ENCODE measurements around the gene RNF32. TPM values are rescaled to one million over a fixed set of nuclear protein-coding genes. Genes with fewer than 3 reads are reported as not detected.
A peak's percentile ranks its signal among the peaks of the same experiment; 100 is the strongest.

The RNF32 gene
- 1 to 10 TPM; 1.1 to 5.1 (median 1.4) TPM for polyA plus RNA-seq
- long read RNA-seq, donor 1, partial matches to known transcripts, result 8 of 8 reads
- long read RNA-seq, donor 1, other reads (novel, unspliced or antisense), result 0 of 8 reads
- long read RNA-seq, donor 2, result 0 reads
- long read RNA-seq, donor 3, result 0 reads
- long read RNA-seq, donor 4, result 0 reads
- long read RNA-seq, donor 5, result 0 reads
- long read RNA-seq, donor 6, result 0 reads
- long read RNA-seq, donor 7, result 0 reads
- long read RNA-seq, donor 8, result 0 reads
- long read RNA-seq, donor 9, result 0 reads
- long read RNA-seq, donor 10, result 0 reads

DNA sequence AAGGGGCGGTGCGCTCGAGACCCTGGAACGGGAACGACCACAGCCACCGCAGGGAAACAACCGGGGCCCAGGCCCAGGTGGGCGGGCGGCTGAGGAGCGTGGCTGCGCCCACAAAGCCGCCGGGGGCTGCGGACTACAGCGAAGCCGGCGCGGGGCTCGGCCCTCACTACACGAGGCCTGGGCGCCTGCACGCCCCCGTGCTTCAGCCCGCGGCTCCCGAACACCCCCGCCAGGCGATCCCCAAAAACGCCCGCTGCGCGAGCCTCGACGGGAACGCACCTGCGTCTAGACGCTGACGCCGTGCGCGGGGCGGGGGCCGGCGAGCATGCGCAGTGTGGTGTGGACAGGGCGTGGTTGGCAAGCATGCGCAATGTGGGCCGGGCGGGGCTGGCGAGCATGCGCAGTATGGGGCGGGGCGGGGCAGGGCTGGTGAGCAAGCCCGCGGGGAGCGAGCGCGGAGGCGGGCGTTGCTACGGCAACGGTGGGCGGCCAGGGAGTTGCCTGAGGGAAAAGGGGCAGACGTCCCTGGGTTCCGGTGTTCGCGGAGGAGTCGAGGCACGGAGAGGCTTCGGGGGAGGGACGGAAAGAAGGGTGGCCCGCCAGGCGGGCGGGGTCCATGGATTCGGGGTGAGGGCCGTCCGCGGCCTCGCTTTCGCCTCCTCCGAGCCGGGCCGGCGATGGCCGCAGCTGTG is at the start of gene RNF32:
Gene RNF32 (plus strand): TSS at position 518 of the 692 bp plus-strand sequence. CDS start 3,104 bp downstream, outside the sequence.
- no peaks in the 10 kb centered on the region for H3K27me3 ChIP-seq (ENCODE audit: control insufficient read depth in 3 of 3, insufficient read depth in 3 of 3, low read length in 3 of 3)
- peak; percentile 92 to 99 for DNase-seq
- WGBS, 3 donors, result 1 to 6% (median 5%) methylated on average over 73 to 85 of the region's 85 CpGs
- peaks cover 0 to 16% of the 10 kb centered on the region in 2 donors for H3K9me3 ChIP-seq (ENCODE audit: control insufficient read depth in 2 of 2, insufficient read depth in 1 of 2, low read depth in 1 of 2, low read length in 1 of 2)
- FAIRE-seq, result no peak
- H3K4me1 ChIP-seq (ENCODE audit: control insufficient read depth in 3 of 3, insufficient read depth in 2 of 3, low read depth in 1 of 3, low read length in 2 of 3), result peaks cover 0 to 7% (median 0%) of the 10 kb centered on the region in 3 donors
- H3K4me3 ChIP-seq (ENCODE audit: low read depth in 1 of 3, low read length in 3 of 3), result peak within 1 kb of the TSS; percentile 61 to 85 (median 79)
- H3K36me3 ChIP-seq (ENCODE audit: control insufficient read depth in 3 of 3, insufficient read depth in 2 of 3, low read depth in 1 of 3, low read length in 3 of 3), result peaks cover 0 to 7% (median 0%) of the 10 kb centered on the region in 3 donors
- H3K27ac ChIP-seq (ENCODE audit: low read depth in 1 of 3, low read length in 2 of 3), result peak within 1 kb of the TSS; percentile 46 to 85 (median 85)

DNA sequence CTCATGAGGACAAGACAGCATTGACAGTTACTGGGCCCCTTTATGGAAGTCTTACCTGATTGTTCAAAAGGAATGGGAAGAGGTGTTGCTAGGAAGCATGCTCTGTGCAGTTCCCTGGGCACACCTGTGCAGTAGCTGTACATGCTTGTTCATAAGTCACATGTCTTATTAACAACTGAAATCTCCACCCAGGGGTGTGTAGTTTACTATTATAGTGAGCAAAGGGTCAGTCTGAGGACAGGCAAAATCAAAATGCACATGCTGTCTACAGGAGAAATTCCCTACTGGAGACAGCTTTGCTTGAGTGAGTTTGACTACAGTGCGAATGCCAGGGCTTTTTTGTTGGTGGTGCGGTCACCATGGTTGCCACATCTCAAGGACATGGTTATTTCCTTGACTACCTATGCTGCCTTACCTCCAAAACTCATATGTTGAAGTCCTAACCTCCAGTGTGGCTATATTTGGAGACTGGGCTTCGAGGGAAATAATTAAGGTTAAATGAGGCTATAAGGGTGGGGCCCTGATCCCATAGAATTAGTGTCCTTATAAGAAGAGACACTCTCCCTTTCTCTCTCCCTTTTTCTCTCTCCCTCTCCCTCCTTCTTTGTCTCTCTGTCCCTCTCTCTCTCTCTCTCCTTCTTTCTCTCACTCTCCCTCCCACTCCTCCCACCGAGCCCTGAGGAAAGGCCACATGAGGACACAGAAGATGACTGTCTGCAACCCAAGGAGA is 48.3 kb upstream of the RNF32 start:
- DNase-seq (peak in 1 of 2 donors; percentile 52), FAIRE-seq (no peak)
- H3K4me3 ChIP-seq (ENCODE audit: low read depth in 1 of 3, low read length in 3 of 3), result no peak overlapping the region
- 84 to 90% (median 89%) methylated on average over 4 of the region's 4 CpGs for WGBS, 3 donors
- peaks cover 0 to 5% (median 0%) of the 10 kb centered on the region in 3 donors for H3K36me3 ChIP-seq (ENCODE audit: control insufficient read depth in 3 of 3, insufficient read depth in 2 of 3, low read depth in 1 of 3, low read length in 3 of 3)
- H3K27me3 ChIP-seq (ENCODE audit: control insufficient read depth in 3 of 3, insufficient read depth in 3 of 3, low read length in 3 of 3), result no peaks in the 10 kb centered on the region
- H3K9me3 ChIP-seq (ENCODE audit: control insufficient read depth in 2 of 2, insufficient read depth in 1 of 2, low read depth in 1 of 2, low read length in 1 of 2), result peaks cover 0 to 17% of the 10 kb centered on the region in 2 donors
- H3K27ac ChIP-seq (ENCODE audit: low read depth in 1 of 3, low read length in 2 of 3), result no peak overlapping the region
- H3K4me1 ChIP-seq (ENCODE audit: control insufficient read depth in 3 of 3, insufficient read depth in 2 of 3, low read depth in 1 of 3, low read length in 2 of 3), result no peaks in the 10 kb centered on the region

- Histone ChIP-seq H3K9me3 (ENCODE audit: control insufficient read depth in 2 of 2, insufficient read depth in 1 of 2, low read depth in 1 of 2, low read length in 1 of 2) (peaks cover 0 to 17% of the 10 kb centered on the region in 2 donors), H3K4me3 (ENCODE audit: low read depth in 1 of 3, low read length in 3 of 3) (no peak overlapping the region), H3K36me3 (ENCODE audit: control insufficient read depth in 3 of 3, insufficient read depth in 2 of 3, low read depth in 1 of 3, low read length in 3 of 3) (peaks cover 0 to 5% (median 0%) of the 10 kb centered on the region in 3 donors), H3K27me3 (ENCODE audit: control insufficient read depth in 3 of 3, insufficient read depth in 3 of 3, low read length in 3 of 3) (no peaks in the 10 kb centered on the region), H3K4me1 (ENCODE audit: control insufficient read depth in 3 of 3, insufficient read depth in 2 of 3, low read depth in 1 of 3, low read length in 2 of 3) (no peaks in the 10 kb centered on the region), H3K27ac (ENCODE audit: low read depth in 1 of 3, low read length in 2 of 3) (no peak overlapping the region)
- DNase-seq (no peak), FAIRE-seq (no peak)
- WGBS, 3 donors, result 79 to 91% (median 89%) methylated on average over 6 of the region's 6 CpGs
Measured at GRCh38 chr7:156594283-156595080, 46.1 kb upstream of the RNF32 start.

GRCh38 chr7:156600496-156600895 is 40.1 kb upstream of the RNF32 start:
- H3K4me1 ChIP-seq (ENCODE audit: control insufficient read depth in 3 of 3, insufficient read depth in 2 of 3, low read depth in 1 of 3, low read length in 2 of 3), result peaks cover 0 to 17% (median 0%) of the 10 kb centered on the region in 3 donors
- H3K27me3 ChIP-seq (ENCODE audit: control insufficient read depth in 3 of 3, insufficient read depth in 3 of 3, low read length in 3 of 3), result no peaks in the 10 kb centered on the region
- no peak overlapping the region for H3K27ac ChIP-seq (ENCODE audit: low read depth in 1 of 3, low read length in 2 of 3)
- WGBS, 3 donors, result 85 to 91% (median 87%) methylated on average over 8 of the region's 8 CpGs
- peaks cover 0 to 9% (median 0%) of the 10 kb centered on the region in 3 donors for H3K36me3 ChIP-seq (ENCODE audit: control insufficient read depth in 3 of 3, insufficient read depth in 2 of 3, low read depth in 1 of 3, low read length in 3 of 3)
- no peaks in the 10 kb centered on the region for H3K9me3 ChIP-seq (ENCODE audit: control insufficient read depth in 2 of 2, insufficient read depth in 1 of 2, low read depth in 1 of 2, low read length in 1 of 2)
- H3K4me3 ChIP-seq (ENCODE audit: low read depth in 1 of 3, low read length in 3 of 3), result no peak overlapping the region
- DNase-seq, result no peak
- no peak for FAIRE-seq

DNA sequence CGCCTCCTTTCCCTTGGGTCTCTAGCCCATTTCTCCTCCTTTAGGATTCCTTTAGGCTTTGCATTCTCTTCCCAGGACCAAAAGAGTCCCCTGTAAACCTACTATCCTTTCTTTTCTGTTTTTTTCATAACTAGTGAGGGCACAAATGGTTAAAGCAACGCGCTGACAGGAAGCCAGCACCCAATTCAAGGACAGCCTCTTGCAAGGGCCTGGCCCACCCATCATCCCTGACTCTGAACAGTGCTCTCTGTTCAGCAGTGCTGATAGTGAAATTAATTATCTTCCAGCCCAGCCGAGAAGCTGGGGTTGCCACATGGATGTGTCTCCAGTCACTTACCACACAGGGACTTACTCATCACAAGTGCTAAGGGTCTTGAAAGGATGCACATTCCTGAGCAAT is 38.3 kb upstream of the RNF32 start:
- no peak overlapping the region for H3K4me3 ChIP-seq (ENCODE audit: low read depth in 1 of 3, low read length in 3 of 3)
- H3K27me3 ChIP-seq (ENCODE audit: control insufficient read depth in 3 of 3, insufficient read depth in 3 of 3, low read length in 3 of 3), result no peaks in the 10 kb centered on the region
- peaks cover 0 to 17% (median 0%) of the 10 kb centered on the region in 3 donors for H3K4me1 ChIP-seq (ENCODE audit: control insufficient read depth in 3 of 3, insufficient read depth in 2 of 3, low read depth in 1 of 3, low read length in 2 of 3)
- H3K9me3 ChIP-seq (ENCODE audit: control insufficient read depth in 2 of 2, insufficient read depth in 1 of 2, low read depth in 1 of 2, low read length in 1 of 2), result no peaks in the 10 kb centered on the region
- DNase-seq (peak in 1 of 2 donors; percentile 40), FAIRE-seq (no peak)
- 58 to 72% (median 70%) methylated on average over 4 of the region's 4 CpGs for WGBS, 3 donors
- H3K27ac ChIP-seq (ENCODE audit: low read depth in 1 of 3, low read length in 2 of 3), result no peak overlapping the region
- peaks cover 0 to 9% (median 0%) of the 10 kb centered on the region in 3 donors for H3K36me3 ChIP-seq (ENCODE audit: control insufficient read depth in 3 of 3, insufficient read depth in 2 of 3, low read depth in 1 of 3, low read length in 3 of 3)

DNA sequence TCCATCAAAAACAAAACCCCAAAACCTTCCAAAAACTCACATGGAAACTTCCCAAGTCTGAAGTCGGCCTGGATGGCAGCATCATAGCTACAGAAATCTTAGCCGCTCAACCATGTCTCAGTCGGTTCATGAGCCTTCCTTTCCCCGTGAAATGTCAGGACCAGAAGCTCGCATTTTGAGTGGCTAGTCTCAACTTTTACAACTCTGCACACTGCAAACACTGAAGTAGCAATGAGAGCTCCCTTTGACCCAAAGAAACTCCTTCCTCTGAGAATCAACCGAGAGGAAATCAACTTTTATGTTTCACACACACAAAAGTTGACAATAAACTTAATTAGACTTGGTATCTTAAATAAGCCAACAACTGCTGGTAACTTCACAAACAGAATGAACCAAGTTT is 37.6 kb upstream of the RNF32 start:
- H3K27ac ChIP-seq (ENCODE audit: low read depth in 1 of 3, low read length in 2 of 3), result peak overlapping the region in 1 of 3 donors; percentile 44
- 45 to 62% (median 61%) methylated on average over 6 of the region's 6 CpGs for WGBS, 3 donors
- DNase-seq (peak in 1 of 2 donors; percentile 47), FAIRE-seq (no peak)
- peaks cover 0 to 17% (median 2%) of the 10 kb centered on the region in 3 donors for H3K4me1 ChIP-seq (ENCODE audit: control insufficient read depth in 3 of 3, insufficient read depth in 2 of 3, low read depth in 1 of 3, low read length in 2 of 3)
- H3K9me3 ChIP-seq (ENCODE audit: control insufficient read depth in 2 of 2, insufficient read depth in 1 of 2, low read depth in 1 of 2, low read length in 1 of 2), result no peaks in the 10 kb centered on the region
- no peak overlapping the region for H3K4me3 ChIP-seq (ENCODE audit: low read depth in 1 of 3, low read length in 3 of 3)
- H3K36me3 ChIP-seq (ENCODE audit: control insufficient read depth in 3 of 3, insufficient read depth in 2 of 3, low read depth in 1 of 3, low read length in 3 of 3), result peaks cover 0 to 9% (median 0%) of the 10 kb centered on the region in 3 donors
- H3K27me3 ChIP-seq (ENCODE audit: control insufficient read depth in 3 of 3, insufficient read depth in 3 of 3, low read length in 3 of 3), result peaks cover 0 to 1% (median 0%) of the 10 kb centered on the region in 3 donors

DNA sequence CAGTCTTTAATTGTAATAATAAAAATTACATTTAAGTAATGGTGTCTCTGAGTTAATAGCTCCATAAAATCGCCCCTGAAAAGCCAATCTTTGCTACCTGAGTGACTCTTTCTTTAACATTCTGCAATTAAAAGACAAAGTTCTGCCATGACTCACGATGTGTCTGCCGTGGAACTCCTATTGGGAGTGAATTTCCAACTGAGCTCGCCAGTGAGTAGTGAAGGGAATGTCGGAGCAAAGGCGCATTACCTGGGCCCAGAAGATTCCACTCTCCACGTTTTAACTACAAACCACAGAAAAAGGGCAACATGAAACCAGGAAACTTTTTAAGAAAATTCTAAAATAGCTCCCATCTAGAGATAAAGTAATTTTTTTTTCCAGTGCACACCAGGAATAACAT is 36.9 kb upstream of the RNF32 start:
- Histone ChIP-seq H3K36me3 (ENCODE audit: control insufficient read depth in 3 of 3, insufficient read depth in 2 of 3, low read depth in 1 of 3, low read length in 3 of 3) (peaks cover 0 to 9% (median 0%) of the 10 kb centered on the region in 3 donors), H3K9me3 (ENCODE audit: control insufficient read depth in 2 of 2, insufficient read depth in 1 of 2, low read depth in 1 of 2, low read length in 1 of 2) (no peaks in the 10 kb centered on the region), H3K27ac (ENCODE audit: low read depth in 1 of 3, low read length in 2 of 3) (peak overlapping the region in 1 of 3 donors; percentile 9), H3K4me1 (ENCODE audit: control insufficient read depth in 3 of 3, insufficient read depth in 2 of 3, low read depth in 1 of 3, low read length in 2 of 3) (peaks cover 0 to 21% (median 2%) of the 10 kb centered on the region in 3 donors), H3K27me3 (ENCODE audit: control insufficient read depth in 3 of 3, insufficient read depth in 3 of 3, low read length in 3 of 3) (peaks cover 0 to 2% (median 0%) of the 10 kb centered on the region in 3 donors), H3K4me3 (ENCODE audit: low read depth in 1 of 3, low read length in 3 of 3) (no peak overlapping the region)
- DNase-seq (peak in 1 of 2 donors; percentile 16), FAIRE-seq (no peak)
- 59 to 75% (median 62%) methylated on average over 7 of the region's 7 CpGs for WGBS, 3 donors
